Neural progenitor cell (in vitro differentiated cells): ENCODE data around the gene RHAG. TPM values are rescaled to one million over a fixed set of nuclear protein-coding genes. Genes with fewer than 3 reads are reported as not detected.

Experiments
- DNase-seq: peaks from one replicate; pipeline ENCODE4 v3.0.0-alpha.2; 2016; ENCODE audit warnings: low spot score
- H2AFZ ChIP-seq: fragments of 200-600 bp; sonication (generic); replicated peaks from 2 replicates; pipeline ENCODE4 v1.6.1; 2016; ENCODE audit warnings: antibody characterized with exemption
- H3F3A ChIP-seq: fragments of 200-600 bp; sonication (generic); 2 replicates; pipeline ENCODE4 v1.6.1; 2016; ENCODE audit warnings: antibody characterized with exemption, low read depth
- H3K27ac ChIP-seq: fragments of 200-600 bp; sonication (generic); 2 replicates; pipeline ENCODE4 v1.5.1; 2016; ENCODE audit warnings: mild to moderate bottlenecking
- H3K27me3 ChIP-seq: fragments of 200-600 bp; sonication (generic); 2 replicates; pipeline ENCODE4 v1.6.1; 2016; ENCODE audit warnings: mild to moderate bottlenecking, moderate library complexity
- H3K36me3 ChIP-seq: fragments of 200-600 bp; sonication (generic); 2 replicates; pipeline ENCODE4 v1.5.1; 2016
- H3K4me1 ChIP-seq: fragments of 200-600 bp; sonication (generic); 2 replicates; pipeline ENCODE4 v1.6.1; 2016; ENCODE audit warnings: mixed run types
- H3K4me2 ChIP-seq: fragments of 200-600 bp; sonication (generic); 2 replicates; pipeline ENCODE4 v1.6.1; 2016
- H3K4me3 ChIP-seq: fragments of 200-600 bp; sonication (generic); 2 replicates; pipeline ENCODE4 v1.5.1; 2016
- H3K79me2 ChIP-seq: fragments of 200-600 bp; sonication (generic); 2 replicates; pipeline ENCODE4 v1.6.1; 2016; ENCODE audit warnings: low read depth
- H3K9ac ChIP-seq: fragments of 200-600 bp; sonication (generic); 2 replicates; pipeline ENCODE4 v1.6.1; 2016
- H3K9me3 ChIP-seq: fragments of 200-600 bp; sonication (generic); 2 replicates; pipeline ENCODE4 v1.5.1; 2016; ENCODE audit warnings: low read depth
- H4K20me1 ChIP-seq: fragments of 200-600 bp; sonication (generic); 2 replicates; pipeline ENCODE4 v1.6.1; 2016; ENCODE audit warnings: low read depth
- H3K27ac Mint-ChIP-seq: 3 replicates; pipeline ENCODE4 v1.8.0; 2021; ENCODE audit warnings: mixed read lengths
- H3K27me3 Mint-ChIP-seq: 2 replicates; pipeline ENCODE4 v1.8.0; 2022; ENCODE audit warnings: low read depth, mild to moderate bottlenecking, inconsistent platforms, moderate library complexity, mixed read lengths; ENCODE audit not compliant: insufficient read depth
- H3K36me3 Mint-ChIP-seq: 3 replicates; pipeline ENCODE4 v1.8.0; 2021; ENCODE audit warnings: mixed read lengths
- H3K4me1 Mint-ChIP-seq: 3 replicates; pipeline ENCODE4 v1.8.0; 2021; ENCODE audit warnings: mixed read lengths
- H3K4me3 Mint-ChIP-seq: 3 replicates; pipeline ENCODE4 v1.8.0; 2021; ENCODE audit warnings: mild to moderate bottlenecking, moderate library complexity, mixed read lengths
- H3K9me3 Mint-ChIP-seq: 3 replicates; pipeline ENCODE4 v1.8.0; 2020; ENCODE audit warnings: mixed read lengths
- CTCF ChIP-seq: fragments of 200-600 bp; sonication (generic); IDR thresholded peaks from 2 replicates; pipeline ENCODE4 v1.5.1; 2017; ENCODE audit warnings: antibody characterized with exemption, mild to moderate bottlenecking
- EZH2 ChIP-seq: fragments of 200-600 bp; sonication (generic); IDR thresholded peaks from 2 replicates; pipeline ENCODE4 v1.6.1; 2017; ENCODE audit warnings: antibody characterized with exemption, mild to moderate bottlenecking, moderate library complexity
- EZH2phosphoT487 ChIP-seq: fragments of 200-600 bp; sonication (generic); IDR thresholded peaks from 2 replicates; pipeline ENCODE4 v1.6.1; 2017; ENCODE audit warnings: antibody characterized with exemption
- total RNA-seq: library from RNA; depleted of rRNA; stranded (reverse); fragments of >200 nt; gene quantifications from 2 replicates; pipeline ENCODE4 v1.2.3, GENCODE V29; 2015; ENCODE audit warnings: low replicate concordance

The RHAG gene
- total RNA-seq = not detected in 2 replicates

- no peak for DNase-seq
- Histone ChIP-seq H3K9me3 (no peaks in the 10 kb centered on the region), H3K4me3 (no peak within 1 kb of the TSS), H3K4me1 (no peaks in the 10 kb centered on the region), H3K27me3 (no peaks in the 10 kb centered on the region), H3K4me2 (no peak within 1 kb of the TSS), H3K9ac (no peak within 1 kb of the TSS), H3F3A (no peaks in the 10 kb centered on the region), H4K20me1 (no peaks in the 10 kb centered on the region), H2AFZ (peak within 1 kb of the TSS; percentile 68), H3K79me2 (no peaks in the 10 kb centered on the region), H3K27ac (no peak within 1 kb of the TSS), H3K36me3 (no peaks in the 10 kb centered on the region)
- H3K27ac Mint-ChIP-seq = no peak within 1 kb of the TSS
- H3K36me3 Mint-ChIP-seq = no peaks in the 10 kb centered on the region
- H3K27me3 Mint-ChIP-seq = no peaks in the 10 kb centered on the region
- no peaks in the 10 kb centered on the region for H3K9me3 Mint-ChIP-seq
- no peaks in the 10 kb centered on the region for H3K4me1 Mint-ChIP-seq
- no peak within 1 kb of the TSS for H3K4me3 Mint-ChIP-seq
- TF ChIP-seq EZH2phosphoT487 = no peak
- TF ChIP-seq EZH2 = no peak
- no peak for TF ChIP-seq CTCF
These were observed at the start of gene RHAG for GRCh38 chr6:49636713-49637349. TSS of gene RHAG (minus strand) at chr6:49636839. CDS start at chr6:49636812, 27 bp downstream.

DNA sequence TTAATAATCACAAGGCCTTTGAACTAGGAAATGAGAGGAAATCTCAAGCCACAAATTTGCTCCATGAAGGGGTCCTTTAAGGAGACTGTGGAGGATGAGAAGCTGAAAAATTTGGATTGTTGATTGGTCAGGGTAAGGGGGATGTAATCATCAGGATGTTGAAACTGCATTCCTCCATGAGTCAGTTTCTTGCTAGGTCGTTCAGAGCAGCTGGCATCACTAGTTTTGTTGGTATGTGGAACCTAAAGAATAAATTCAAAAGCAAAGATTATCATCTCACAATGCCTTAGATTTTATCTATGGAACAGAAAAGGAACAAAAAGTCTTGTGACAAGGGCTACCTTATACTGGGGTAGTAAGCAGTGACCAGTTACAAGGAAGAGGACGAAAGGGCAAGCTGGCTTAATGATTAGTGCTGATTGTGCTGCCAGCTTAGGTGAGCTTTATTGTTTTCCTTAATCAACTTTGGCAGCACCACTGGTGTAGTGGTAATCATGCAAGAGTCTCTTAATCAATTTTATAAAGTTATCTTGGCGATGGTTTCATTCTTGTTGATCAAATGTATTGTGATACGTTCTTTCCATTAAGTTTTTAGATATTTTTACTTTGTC is 40.1 kb upstream of the RHAG start:
- Histone ChIP-seq H3K79me2 (no peaks in the 10 kb centered on the region), H3K9me3 (no peaks in the 10 kb centered on the region), H2AFZ (no peak overlapping the region), H4K20me1 (no peaks in the 10 kb centered on the region), H3K4me1 (no peaks in the 10 kb centered on the region), H3K27ac (no peak overlapping the region), H3K27me3 (no peaks in the 10 kb centered on the region), H3K36me3 (no peaks in the 10 kb centered on the region), H3K9ac (no peak overlapping the region), H3K4me3 (no peak overlapping the region), H3K4me2 (no peak overlapping the region), H3F3A (no peaks in the 10 kb centered on the region)
- Mint-ChIP-seq H3K9me3 (peaks cover 6% of the 10 kb centered on the region), H3K27ac (no peak overlapping the region), H3K4me3 (no peak overlapping the region), H3K36me3 (no peaks in the 10 kb centered on the region), H3K27me3 (no peaks in the 10 kb centered on the region), H3K4me1 (no peaks in the 10 kb centered on the region)
- no peak for TF ChIP-seq EZH2
- TF ChIP-seq EZH2phosphoT487 = no peak
- TF ChIP-seq CTCF = no peak
- DNase-seq = no peak

DNA sequence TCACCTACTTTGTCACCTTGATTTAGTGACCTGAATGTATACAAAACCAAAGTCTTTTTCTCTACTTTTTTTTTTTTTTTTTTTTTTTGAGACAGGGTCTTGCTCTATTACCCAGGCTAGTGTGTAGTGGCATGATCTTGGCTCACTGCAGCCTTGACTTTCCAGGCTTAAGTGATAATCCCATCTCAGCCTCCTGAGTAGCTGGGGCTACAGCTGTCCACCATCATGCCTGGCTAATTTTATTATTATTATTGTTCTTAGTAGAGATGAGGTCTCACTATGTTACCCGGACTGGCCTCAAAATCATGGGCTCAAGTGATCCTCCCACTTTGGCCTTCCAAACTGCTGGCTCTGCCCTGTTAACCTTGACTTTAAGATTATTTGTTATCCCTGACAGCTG is 39.2 kb upstream of the RHAG start:
- Mint-ChIP-seq H3K36me3 (no peaks in the 10 kb centered on the region), H3K27ac (no peak overlapping the region), H3K4me1 (no peaks in the 10 kb centered on the region), H3K4me3 (no peak overlapping the region), H3K9me3 (peaks cover 9% of the 10 kb centered on the region), H3K27me3 (no peaks in the 10 kb centered on the region)
- no peak for TF ChIP-seq EZH2phosphoT487
- no peak for TF ChIP-seq EZH2
- no peak for TF ChIP-seq CTCF
- no peaks in the 10 kb centered on the region for H3K36me3 ChIP-seq
- H4K20me1 ChIP-seq = no peaks in the 10 kb centered on the region
- no peak overlapping the region for H3K9ac ChIP-seq
- H3K4me3 ChIP-seq = no peak overlapping the region
- no peak overlapping the region for H3K27ac ChIP-seq
- no peaks in the 10 kb centered on the region for H3F3A ChIP-seq
- no peaks in the 10 kb centered on the region for H3K4me1 ChIP-seq
- H3K27me3 ChIP-seq = no peaks in the 10 kb centered on the region
- no peak for DNase-seq
- H3K4me2 ChIP-seq = no peak overlapping the region
- no peak overlapping the region for H2AFZ ChIP-seq
- H3K79me2 ChIP-seq = no peaks in the 10 kb centered on the region
- H3K9me3 ChIP-seq = no peaks in the 10 kb centered on the region
